Fibroblast of mammary gland (primary cell): ENCODE data around the gene MGME1.

Experiments used
- DNase-seq: peaks from one replicate; pipeline ENCODE4 v3.0.0-alpha.2; 2010; ENCODE audit warnings: low read depth
- H3K4me3 ChIP-seq: 2 replicates; pipeline ENCODE4 v1.5.1; 2011; ENCODE audit warnings: low read depth, mild to moderate bottlenecking, low read length, moderate library complexity; ENCODE audit not compliant: control insufficient read depth
- CTCF ChIP-seq: conservative IDR thresholded peaks from 2 replicates; pipeline ENCODE4 v1.5.1; 2011; ENCODE audit warnings: low read depth, low read length, inconsistent platforms; ENCODE audit not compliant: control insufficient read depth, insufficient read depth

The MGME1 gene

GRCh38 chr20:17952692-17953684 lies 15.8 kb upstream of the MGME1 start:
- no peak for TF ChIP-seq CTCF
- no peak for DNase-seq
- no peak overlapping the region for H3K4me3 ChIP-seq

- no peak for TF ChIP-seq CTCF
- no peak overlapping the region for H3K4me3 ChIP-seq
- DNase-seq, result no peak
These were observed 14.9 kb upstream of the MGME1 start for GRCh38 chr20:17953935-17954334.

GRCh38 chr20:17955302-17955701 lies 13.5 kb upstream of the MGME1 start:
- DNase-seq, result no peak
- no peak for TF ChIP-seq CTCF
- H3K4me3 ChIP-seq, result no peak overlapping the region

- no peak for DNase-seq
- TF ChIP-seq CTCF, result no peak
- H3K4me3 ChIP-seq, result no peak overlapping the region
These were observed 12.6 kb upstream of the MGME1 start for GRCh38 chr20:17956099-17956685.

DNA sequence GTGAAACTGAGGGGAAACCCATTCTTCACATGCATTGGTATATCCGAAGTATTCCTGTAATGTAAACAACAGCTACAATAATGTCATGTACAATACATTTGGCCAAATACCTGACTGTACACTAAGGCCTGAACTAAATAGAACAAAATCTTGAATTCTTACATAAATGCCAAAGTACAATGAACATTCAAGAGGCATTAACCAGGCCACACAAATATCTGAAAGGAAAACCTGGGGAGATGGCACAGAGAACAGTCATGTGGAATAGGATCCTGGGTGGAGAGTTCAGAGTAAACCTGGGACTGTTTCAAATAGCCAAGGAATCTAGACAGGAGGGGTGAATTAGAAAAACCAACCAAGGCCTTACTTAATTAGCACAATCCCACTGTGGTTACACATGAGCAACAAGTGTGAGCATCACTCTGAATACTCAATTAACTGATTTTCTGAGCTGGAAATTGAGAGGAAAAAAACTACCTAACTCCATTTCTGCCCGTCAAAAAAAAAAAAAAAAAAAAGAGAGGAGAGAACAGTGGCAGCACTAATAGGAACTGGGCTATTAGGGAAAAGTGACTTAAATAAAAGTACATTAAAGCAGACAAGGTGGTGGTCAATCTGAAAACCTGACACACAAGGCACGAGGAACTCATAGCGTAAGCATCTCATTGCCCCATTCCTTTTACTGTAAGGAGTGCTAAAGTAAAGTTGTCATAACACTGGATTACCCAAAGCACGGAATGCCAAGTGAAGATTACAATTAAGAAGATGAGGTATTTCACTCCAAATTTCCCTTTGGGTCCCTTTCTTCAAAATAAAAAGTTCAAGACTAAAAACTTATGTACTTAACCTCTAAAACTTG lies 11.1 kb upstream of the MGME1 start:
- no peak for DNase-seq
- no peak for TF ChIP-seq CTCF
- H3K4me3 ChIP-seq, result no peak overlapping the region

- no peak overlapping the region for H3K4me3 ChIP-seq
- DNase-seq, result peak; percentile 45
- peak; percentile 28 for TF ChIP-seq CTCF
These were observed 10.2 kb upstream of the MGME1 start for GRCh38 chr20:17958373-17959256.
